K562 (cell line): ENCODE measurements around the gene BZW2. TPM values are rescaled to one million over a fixed set of nuclear protein-coding genes. Genes with fewer than 3 reads are reported as not detected.

ENCODE experiments used
- ATAC-seq: fragments of 200-7000 bp; cut with Tn5 transposase; 3 replicates; pipeline ENCODE4 v1.9.1; 2020; ENCODE audit warnings: moderate library complexity
- BruUV-seq: library from RNA; stranded (reverse); fragments of 400-500 nt; replicated peaks from 2 replicates; lab custom pipeline; 2021; lab: Mats Ljungman, UMichigan
- CTCF ChIA-PET: fragments of 300-600 bp; formaldehyde crosslinking; extraction: SDS; loops from one replicate; lab custom pipeline; 2021; ENCODE audit warnings: low intra/inter-chr PET ratio; lab: Yijun Ruan, JAX
- POLR2A ChIA-PET: fragments of 300-600, 350-650 bp; sonication (Branson Sonifier 250); formaldehyde crosslinking; extraction: SDS; loops from one replicate; lab custom pipeline; 2021; ENCODE audit warnings: antibody characterized with exemption, inconsistent platforms; lab: Yijun Ruan, JAX
- DNase-seq, 4 experiments: peaks; one replicate each; pipeline versions ENCODE4 v3.0.0 to v3.0.0-alpha.2; 2011 to 2018; ENCODE audit warnings: low spot score in 3 of 4, mixed read lengths in 3 of 4; ENCODE audit errors: extremely low read depth in 1 of 4
- FAIRE-seq: peaks from 2 replicates; lab custom pipeline; 2011; peaks lifted over from hg19 to GRCh38; lab: Jason Lieb, UNC
- H2AFZ ChIP-seq: 2 replicates; pipeline ENCODE4 v1.6.0; 2011; ENCODE audit warnings: low read depth, low read length, control low read depth, inconsistent platforms
- H3K27ac ChIP-seq: fragments of 200-600 bp; 3 replicates; pipeline ENCODE4 v1.8.0; 2011; ENCODE audit warnings: low read depth, mild to moderate bottlenecking, control low read depth, inconsistent platforms, low read length, moderate library complexity, mixed read lengths; ENCODE audit errors: extremely low read depth
- H3K27me3 ChIP-seq, 2 experiments: fragments of 300-600 bp in 1 of 2; 2 replicates in 1 of 2; 3 replicates in 1 of 2; pipeline versions ENCODE4 v1.6.0 to v1.8.0; 2011; ENCODE audit warnings: inconsistent platforms in 2 of 2, low read length in 2 of 2, mild to moderate bottlenecking in 1 of 2, mixed read lengths in 1 of 2, moderate library complexity in 1 of 2; ENCODE audit not compliant: control insufficient read depth in 2 of 2, insufficient read depth in 2 of 2
- H3K36me3 ChIP-seq: fragments of 300-600 bp; 3 replicates; pipeline ENCODE4 v1.8.0; 2011; ENCODE audit warnings: mild to moderate bottlenecking, low read length, inconsistent platforms; ENCODE audit not compliant: control insufficient read depth, insufficient read depth
- H3K4me1 ChIP-seq, 2 experiments: fragments of 200-600 bp in 1 of 2; replicated peaks in 1 of 2; 2 replicates in 1 of 2; 3 replicates in 1 of 2; pipeline versions ENCODE4 v1.5.1 to v1.8.0; 2011; ENCODE audit warnings: inconsistent platforms in 2 of 2, low read length in 2 of 2, mild to moderate bottlenecking in 1 of 2, mixed read lengths in 1 of 2, moderate library complexity in 1 of 2; ENCODE audit not compliant: control insufficient read depth in 2 of 2, insufficient read depth in 2 of 2
- H3K4me2 ChIP-seq: 2 replicates; pipeline ENCODE4 v1.6.1; 2011; ENCODE audit warnings: low read length, control low read depth, inconsistent platforms, mixed read lengths; ENCODE audit not compliant: insufficient read depth
- H3K4me3 ChIP-seq: fragments of 200-600 bp; sonication (generic), shearing (Covaris generic); 2 replicates; pipeline ENCODE4 v1.5.1; 2016; ENCODE audit warnings: control low read depth, inconsistent platforms
- H3K79me2 ChIP-seq: fragments of 200-600 bp; 3 replicates; pipeline ENCODE4 v1.8.0; 2011; ENCODE audit warnings: low read length, inconsistent platforms; ENCODE audit not compliant: control insufficient read depth, insufficient read depth
- H3K9ac ChIP-seq, 2 experiments: 2 replicates each; pipeline versions ENCODE4 v1.6.0 to v1.6.1; 2011; ENCODE audit warnings: low read depth in 2 of 2, low read length in 2 of 2, control low read depth in 1 of 2, inconsistent platforms in 1 of 2, mild to moderate bottlenecking in 1 of 2, mixed read lengths in 1 of 2; ENCODE audit not compliant: insufficient read depth in 1 of 2
- H3K9me1 ChIP-seq: one replicate; pipeline ENCODE4 v1.6.0; 2011; ENCODE audit warnings: inconsistent platforms, mild to moderate bottlenecking, low read length, moderate library complexity; ENCODE audit not compliant: control insufficient read depth, insufficient read depth
- H3K9me3 ChIP-seq: replicated peaks from 2 replicates; pipeline ENCODE4 v1.5.1; 2011; ENCODE audit warnings: low read depth, low read length, inconsistent platforms; ENCODE audit not compliant: control insufficient read depth, insufficient read depth
- H4K20me1 ChIP-seq: replicated peaks from 2 replicates; pipeline ENCODE4 v1.6.1; 2011; ENCODE audit warnings: low read length, inconsistent platforms, mixed read lengths; ENCODE audit not compliant: control insufficient read depth, insufficient read depth
- CBX1 ChIP-seq: sonication (generic); IDR thresholded peaks from 2 replicates; pipeline ENCODE4 v1.6.1; 2016; ENCODE audit warnings: antibody characterized with exemption, low read depth, mild to moderate bottlenecking
- COPS2 ChIP-seq: fragments of 450-650 bp; conservative IDR thresholded peaks from 2 replicates; pipeline ENCODE4 v1.6.1; 2016; ENCODE audit warnings: mild to moderate bottlenecking, moderate library complexity
- CXXC5 ChIP-seq: fragments of 250-450 bp; sonication (Bioruptor Pico); IDR thresholded peaks from 2 replicates; pipeline ENCODE4 v1.8.0; 2022; ENCODE audit warnings: inconsistent platforms, mild to moderate bottlenecking, moderate library complexity
- DDX20 ChIP-seq: fragments of 450-650 bp; IDR thresholded peaks from 2 replicates; pipeline ENCODE4 v1.6.1; 2016; ENCODE audit warnings: missing genetic modification characterization, low read depth, mild to moderate bottlenecking, missing compliant biosample characterization, moderate library complexity
- DEAF1 ChIP-seq: fragments of 450-650 bp; formaldehyde crosslinking; IDR thresholded peaks from 2 replicates; pipeline ENCODE4 v1.4.0; 2020; ENCODE audit warnings: mild to moderate bottlenecking, moderate library complexity
- E2F6 ChIP-seq, 2 experiments: IDR thresholded peaks; 2 replicates each; pipeline ENCODE4 v1.6.1; 2011; ENCODE audit warnings: borderline replicate concordance in 1 of 2, control low read depth in 1 of 2, low read depth in 1 of 2, low read length in 1 of 2, mild to moderate bottlenecking in 1 of 2, mixed read lengths in 1 of 2, moderate library complexity in 1 of 2; ENCODE audit not compliant: insufficient read depth in 1 of 2, insufficient read length in 1 of 2, poor library complexity in 1 of 2, severe bottlenecking in 1 of 2; ENCODE audit errors: extremely low read depth in 1 of 2
- NR0B1 ChIP-seq: fragments of 450-650 bp; IDR thresholded peaks from one replicate; pipeline ENCODE4 v1.6.1; 2018; ENCODE audit warnings: mild to moderate bottlenecking, moderate library complexity; ENCODE audit not compliant: partially characterized antibody
- PML ChIP-seq: IDR thresholded peaks from 2 replicates; pipeline ENCODE4 v1.6.1; 2012; ENCODE audit warnings: low read length, inconsistent platforms
- PRPF4 ChIP-seq: fragments of 200-400 bp; formaldehyde crosslinking; IDR thresholded peaks from one replicate; pipeline ENCODE4 v1.6.1; 2017; ENCODE audit warnings: low read length, low read depth, mild to moderate bottlenecking; ENCODE audit not compliant: insufficient read depth, poor library complexity, severe bottlenecking
- RCOR1 ChIP-seq, 2 experiments: IDR thresholded peaks; 2 replicates each; pipeline ENCODE4 v1.6.1; 2012; ENCODE audit warnings: low read depth in 2 of 2, low read length in 2 of 2, borderline replicate concordance in 1 of 2, improper control_type of control experiment in 1 of 2
- RNF219 ChIP-seq: fragments of 250-450 bp; sonication (Bioruptor Pico); IDR thresholded peaks from 2 replicates; pipeline ENCODE4 v1.5.0; 2022; ENCODE audit warnings: mild to moderate bottlenecking
- U2AF2 ChIP-seq: fragments of 200-400 bp; formaldehyde crosslinking; optimal IDR thresholded peaks from 2 replicates; pipeline ENCODE3; 2017; ENCODE audit warnings: low read depth, mild to moderate bottlenecking, low read length
- ZBTB8A ChIP-seq: fragments of 450-650 bp; IDR thresholded peaks from 2 replicates; pipeline ENCODE4 v1.6.1; 2018; ENCODE audit warnings: mild to moderate bottlenecking, moderate library complexity; ENCODE audit not compliant: partially characterized antibody
- WGBS: fragments of 100-300 bp; shearing (Covaris generic); methylation state at CpG from one replicate; pipeline ENCODE4 v1.1.6; 2016; ENCODE audit warnings: low coverage, mixed read lengths; ENCODE audit not compliant: insufficient coverage; ENCODE audit errors: missing lambda C conversion rate; 5-methylcytosine and 5-hydroxymethylcytosine counted together
- in situ Hi-C: fragments of 300-500 bp; cut with MboI; formaldehyde crosslinking; loops from 4 replicates; pipeline ENCODE4 v1.15.0; 2018; ENCODE audit warnings: inconsistent platforms, mixed read lengths
- intact Hi-C: fragments of 100-400 bp; cut with micrococcal nuclease; formaldehyde crosslinking; loops from 2 replicates; pipeline ENCODE4 v1.14.2; 2022
- polyA plus RNA-seq, 8 experiments: library from polyadenylated mRNA; depleted of rRNA in 4 of 8; stranded (reverse) in 5 of 8; unstranded in 3 of 8; fragments of >200 nt; fragmentation: Nextera tagmentation in 2 of 8; fragmentation: Illumina TruSeq in 1 of 8; extraction: Ambion mirVana in 2 of 8; extraction: Trizol in 1 of 8; gene quantifications; 2 replicates each; pipeline versions ENCODE4 v1.2.1 to v1.2.3, GENCODE V29; 2011 to 2014; ENCODE audit warnings: inconsistent platforms in 1 of 8, missing spikeins in 1 of 8
- total RNA-seq, 7 experiments: library from RNA; depleted of rRNA in 6 of 7; stranded (reverse); fragments of >200 nt in 6 of 7; fragmentation: Illumina TruSeq in 2 of 7; extraction: Trizol in 2 of 7; gene quantifications; 2 replicates each; pipeline versions ENCODE4 v1.2.1 to v1.2.3, GENCODE V29; 2011 to 2021; ENCODE audit warnings: low replicate concordance in 1 of 7

BZW2 gene
- total and polyA plus RNA-seq, 9 of the 15 experiments (the other 6 are each of a cell fraction or from before 2014, with no cell fraction given) = 140 to 316 (median 173) TPM

GRCh38 chr7:16675277-16675676 is 29.3 kb downstream of the BZW2 start:
- TSS peak; percentile 9 for BruUV-seq
- peaks cover 56% of the 10 kb centered on the region for H3K79me2 ChIP-seq
- CTCF ChIA-PET = no interaction called here
- TF ChIP-seq CBX1 (no peak), PML (no peak), PRPF4 (no peak), COPS2 (no peak), E2F6 (IDR thresholded peaks at IDR 0.05; ENCODE audit: borderline replicate concordance in 1 of 2, extremely low read depth in 1 of 2, insufficient read depth in 1 of 2, insufficient read length in 1 of 2, low read depth in 1 of 2, low read length in 1 of 2, poor library complexity in 1 of 2, severe bottlenecking in 1 of 2) (no peak), DDX20 (tag) (no peak), CXXC5 (CRISPR knock-in tag) (no peak), NR0B1 (no peak), DEAF1 (CRISPR knock-in tag) (no peak), RNF219 (CRISPR knock-in tag) (no peak), RCOR1 (IDR thresholded peaks at IDR 0.05; ENCODE audit: borderline replicate concordance in 1 of 2, low read depth in 2 of 2, low read length in 2 of 2) (no peak), U2AF2 (no peak), ZBTB8A (no peak)

More at GRCh38 chr7:16675277-16675676, 29.3 kb downstream of the BZW2 start:
- H3K27ac ChIP-seq = no peak overlapping the region
- H2AFZ ChIP-seq = no peak overlapping the region
- H3K27me3 ChIP-seq = no peaks in the 10 kb centered on the region
- POLR2A ChIA-PET = interaction anchor here (0.5 to 1.4 kb wide), 6 partner anchors 9 to 578 kb away, joined by 3 to 6 read pairs (median 4); no protein-coding TSS in a partner anchor
- no peak for ATAC-seq
- no peak overlapping the region for H3K4me3 ChIP-seq
- no peak overlapping the region for H3K9ac ChIP-seq
- intact Hi-C loops (no loop called here), in situ Hi-C loops (no loop called here)
- no peaks in the 10 kb centered on the region for H3K4me1 ChIP-seq
- WGBS = 94% methylated on average over 3 of the region's 3 CpGs
- no peaks in the 10 kb centered on the region for H4K20me1 ChIP-seq
- H3K9me1 ChIP-seq = no peaks in the 10 kb centered on the region
- H3K36me3 ChIP-seq = peaks cover 94% of the 10 kb centered on the region
- no peak for DNase-seq
- H3K9me3 ChIP-seq = no peaks in the 10 kb centered on the region
- FAIRE-seq = no peak
- H3K4me2 ChIP-seq = no peak overlapping the region
